Ramos (cell line): ENCODE data around the gene CNFN.

ENCODE experiments used
- in situ Hi-C: fragments of 300-500 bp; cut with MboI; formaldehyde crosslinking; loops from one replicate; pipeline ENCODE4 v1.14.3; 2022; ENCODE audit warnings: low sequenced_read_pairs; ENCODE audit not compliant: unreplicated experiment

Gene CNFN

GRCh38 chr19:42389899-42390298, at the start of gene CNFN:
Gene CNFN (minus strand): TSS chr19:42390297. CDS start chr19:42389037, 1,260 bp downstream.
- in situ Hi-C loops = no loop called here

GRCh38 chr19:42436006-42436405, 45.9 kb upstream of the CNFN start:
- in situ Hi-C loops = no loop called here

GRCh38 chr19:42435316-42435715, 45.2 kb upstream of the CNFN start:
- in situ Hi-C loops = no loop called here

DNA sequence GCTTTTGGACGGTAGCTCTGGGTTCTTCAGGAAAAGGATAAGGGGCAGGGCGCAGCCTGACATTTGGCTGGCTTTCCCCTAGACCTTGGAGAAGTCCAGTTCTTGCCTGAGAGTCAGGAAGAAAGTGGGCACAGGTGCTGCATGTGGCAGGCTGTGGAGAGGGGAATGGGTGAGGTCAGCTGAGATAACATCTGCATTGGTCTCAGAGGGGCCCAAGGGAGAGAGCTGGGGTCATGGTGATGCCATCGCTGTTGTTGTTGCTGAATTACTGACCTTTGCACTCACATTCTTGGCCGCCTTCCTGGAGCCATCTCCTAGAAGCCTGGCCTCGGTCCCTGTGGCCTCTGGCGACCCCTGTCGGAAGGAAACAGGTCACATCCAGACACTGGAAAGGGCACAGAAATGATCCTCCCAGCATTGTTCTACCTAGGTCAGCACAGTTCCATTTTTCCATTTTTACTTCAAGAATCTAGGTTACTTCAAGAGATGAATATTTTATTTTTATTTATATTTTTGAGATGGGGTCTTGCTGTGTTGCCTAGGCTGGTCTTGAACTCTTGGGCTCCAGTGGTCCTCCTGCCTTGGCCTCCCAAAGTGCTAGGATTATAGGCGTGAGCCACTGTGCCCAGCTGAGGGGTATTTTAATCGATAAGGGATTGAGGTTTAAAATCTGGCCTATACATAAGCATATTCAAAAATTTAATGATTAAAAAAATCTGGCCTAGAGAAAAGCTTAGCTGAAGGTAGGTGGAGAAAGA, 43.6 kb upstream of the CNFN start:
- in situ Hi-C loops = no loop called here

DNA sequence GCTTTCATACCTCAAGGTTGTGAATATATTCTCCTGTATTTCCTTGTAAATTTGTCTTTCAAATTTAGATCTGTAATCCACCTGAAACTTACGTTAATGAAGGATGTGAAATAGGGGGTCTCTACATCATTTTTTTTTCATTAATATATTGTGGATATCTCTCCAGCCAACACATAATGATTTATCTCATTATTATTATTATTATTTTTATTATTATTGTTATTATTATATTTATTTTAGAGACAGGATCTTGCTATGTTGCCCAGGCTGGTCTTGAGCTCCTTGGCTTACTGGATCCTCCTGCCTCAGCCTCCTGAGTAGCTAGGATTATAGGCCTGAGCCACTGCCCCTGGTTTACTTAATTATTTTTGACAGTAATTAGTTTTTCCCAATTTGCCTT, 41.4 kb upstream of the CNFN start:
- in situ Hi-C loops = no loop called here

GRCh38 chr19:42428676-42429075, 38.6 kb upstream of the CNFN start:
- in situ Hi-C loops = no loop called here

DNA sequence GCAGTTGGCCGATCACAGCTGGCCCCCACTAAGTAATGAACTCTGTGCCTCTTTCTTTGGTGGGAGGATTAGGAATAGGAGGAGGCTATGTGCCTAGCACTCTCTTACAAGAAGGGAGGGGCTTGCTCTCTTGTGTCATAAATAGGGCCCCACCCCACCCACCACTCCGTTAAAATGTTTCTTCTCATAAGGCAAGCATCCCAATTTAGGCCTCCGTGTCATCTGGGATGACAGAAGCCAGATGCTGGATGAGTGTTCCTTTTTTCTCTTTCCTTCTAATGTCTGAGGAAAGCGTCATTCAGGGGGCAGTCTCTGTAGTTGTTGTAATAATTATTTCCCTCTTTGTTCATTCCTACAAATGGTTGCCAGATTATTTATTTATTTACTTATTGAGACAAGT, 37.2 kb upstream of the CNFN start, which contains the start of gene LIPE:
LIPE (minus strand) TSS at position 76 of the 400 bp plus-strand sequence. CDS start 239 bp downstream, outside the sequence.
- in situ Hi-C loops = no loop called here

GRCh38 chr19:42426643-42427042, 36.5 kb upstream of the CNFN start:
- in situ Hi-C loops = no loop called here

DNA sequence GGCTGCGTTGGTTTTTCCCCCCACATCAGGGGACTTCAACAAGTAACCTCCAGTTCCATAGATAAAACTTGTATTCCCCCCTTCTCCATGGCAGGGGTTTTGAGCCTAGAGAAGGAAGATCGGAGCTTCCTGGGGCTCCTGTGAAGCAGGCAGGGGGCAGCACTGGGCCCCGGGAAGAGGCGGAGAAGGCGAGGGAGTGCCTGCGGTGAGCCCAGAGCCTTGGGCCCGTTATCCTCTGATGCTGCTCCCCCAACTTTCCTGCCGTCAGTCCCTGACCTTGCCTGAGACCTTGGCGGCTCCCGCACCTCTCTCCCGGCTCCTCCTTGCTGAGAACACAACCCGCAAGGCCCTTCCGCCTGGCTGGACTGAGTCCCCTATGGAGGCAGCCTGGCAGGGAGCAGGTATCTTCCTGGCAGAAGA, 34.6 kb upstream of the CNFN start:
- in situ Hi-C loops = no loop called here

- in situ Hi-C loops = no loop called here
Observed at GRCh38 chr19:42424345-42424707, 34.2 kb upstream of the CNFN start.

DNA sequence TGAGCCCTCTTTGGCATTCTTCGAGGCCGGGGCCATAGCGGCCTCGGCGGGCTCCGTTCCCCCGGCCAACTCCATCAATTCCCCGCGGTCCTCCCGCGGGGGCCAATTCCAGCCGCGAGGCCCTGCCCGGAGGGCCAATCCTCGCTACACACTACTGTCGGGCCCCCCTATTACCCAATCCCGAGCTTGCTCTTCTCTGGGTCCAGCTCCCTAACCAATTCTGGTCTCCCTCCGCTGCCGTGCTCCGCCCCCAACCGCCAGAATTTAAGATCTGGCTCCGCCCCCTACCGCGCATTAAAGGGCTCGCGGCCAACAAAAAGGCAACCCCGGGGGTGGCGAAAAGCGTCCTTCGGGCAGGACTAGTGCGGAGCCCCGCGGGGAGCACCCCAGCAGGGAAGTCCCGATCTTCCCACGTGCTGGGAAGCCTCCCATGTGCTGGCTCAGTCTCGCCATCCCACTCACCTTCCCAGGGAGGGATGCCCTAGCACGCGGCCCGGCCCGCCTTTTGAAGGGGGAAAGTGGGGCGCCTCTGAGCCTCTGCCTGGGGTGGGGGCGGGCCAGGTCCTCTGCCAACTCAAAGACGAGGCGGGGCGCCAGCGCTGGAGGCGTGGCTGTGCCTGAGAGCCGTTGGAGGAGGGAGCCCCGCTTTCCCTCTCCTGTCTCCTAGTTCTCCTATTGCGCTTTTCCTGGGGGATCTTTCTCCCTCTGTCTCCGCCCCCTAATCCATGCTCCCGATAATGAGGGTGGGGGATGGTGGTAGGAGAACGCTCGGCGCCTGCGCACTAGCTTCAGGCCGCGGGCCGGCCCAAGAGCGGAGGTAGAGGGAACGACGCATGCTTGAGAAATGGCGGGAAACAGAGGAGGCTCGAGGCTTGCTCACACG, 33.6 kb upstream of the CNFN start:
- in situ Hi-C loops = no loop called here

GRCh38 chr19:42422901-42423461, 32.9 kb upstream of the CNFN start:
- in situ Hi-C loops = no loop called here

DNA sequence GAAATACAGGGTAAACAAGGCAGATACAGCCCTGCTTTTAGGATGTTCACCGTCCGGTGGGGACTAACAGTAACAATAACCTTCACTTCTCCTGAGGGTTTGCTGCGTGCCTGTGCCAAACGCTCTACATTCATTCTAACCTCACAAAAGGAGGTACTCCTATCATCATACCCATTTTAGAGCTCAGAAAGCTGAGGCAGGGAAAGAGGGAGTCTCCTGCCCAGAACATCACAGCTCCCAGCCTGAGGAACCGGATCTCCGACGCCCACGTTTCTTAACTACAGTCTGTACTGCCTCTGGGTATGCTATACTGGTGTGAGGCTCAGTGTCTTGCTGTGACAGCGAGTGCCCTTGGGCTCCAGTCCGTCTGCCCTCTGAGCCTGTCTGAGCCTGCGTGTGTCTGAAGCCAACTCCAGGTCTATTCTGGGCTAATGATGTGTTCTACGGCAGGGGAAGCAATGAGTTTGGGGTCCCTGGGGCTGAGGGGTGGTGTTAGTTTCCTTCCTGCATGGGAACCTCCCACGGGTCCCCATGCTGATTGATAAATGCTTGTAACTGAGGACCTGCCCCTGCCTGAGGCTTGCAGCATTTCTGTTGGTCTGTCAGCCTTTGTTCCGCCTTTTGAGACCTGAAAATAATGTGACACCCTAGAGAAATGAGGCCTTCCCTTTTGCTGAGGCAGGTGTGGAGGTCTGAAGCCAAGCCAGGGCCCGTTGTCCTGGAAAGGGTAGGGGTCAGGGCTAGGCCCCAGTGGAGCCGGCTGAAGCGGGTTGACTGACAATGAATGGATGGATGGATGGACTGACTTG, 32.2 kb upstream of the CNFN start:
- in situ Hi-C loops = no loop called here

DNA sequence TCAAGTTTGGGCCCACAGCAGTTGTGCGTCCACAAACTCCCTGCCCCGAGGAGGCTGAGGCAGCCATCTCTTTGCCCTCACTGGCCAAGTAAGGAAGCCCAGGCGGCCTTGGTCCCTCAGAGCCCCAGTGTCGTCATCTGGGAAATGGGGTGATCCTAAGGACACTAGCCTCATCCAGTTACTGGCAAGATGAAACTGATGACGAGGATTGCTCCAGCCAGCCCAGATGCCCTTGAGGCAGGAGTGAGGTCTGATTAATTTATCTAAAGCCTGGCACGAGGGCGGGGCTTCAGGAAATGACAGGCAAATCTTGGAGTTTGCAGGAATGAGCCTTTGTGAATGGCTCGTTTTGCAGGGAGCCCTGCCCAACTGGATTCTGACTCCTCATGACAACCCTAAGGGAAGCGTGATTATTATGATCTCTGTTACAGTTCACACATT, 31.5 kb upstream of the CNFN start:
- in situ Hi-C loops = no loop called here

DNA sequence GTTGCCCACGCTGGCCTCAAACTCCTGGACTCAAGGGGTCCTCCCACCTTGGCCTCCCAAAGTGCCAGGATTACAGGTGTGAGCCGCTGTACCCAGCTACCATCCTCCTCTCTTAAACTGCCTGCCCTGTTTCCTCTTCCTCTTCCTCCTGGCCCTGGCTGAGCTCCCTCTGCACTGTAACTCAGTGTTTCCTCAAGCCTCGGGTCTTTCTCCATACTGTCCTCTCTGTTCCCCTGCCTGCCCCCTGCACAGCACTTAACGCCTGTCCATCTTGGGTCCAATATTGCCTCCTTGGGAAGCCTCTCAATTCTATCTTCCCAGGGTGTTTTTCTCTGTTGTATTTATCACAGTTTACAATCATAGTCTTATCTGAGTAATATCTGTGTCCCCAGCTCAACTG, 31.0 kb upstream of the CNFN start:
- in situ Hi-C loops = no loop called here

- in situ Hi-C loops = no loop called here
Observed at GRCh38 chr19:42420055-42420544, 30.0 kb upstream of the CNFN start.

DNA sequence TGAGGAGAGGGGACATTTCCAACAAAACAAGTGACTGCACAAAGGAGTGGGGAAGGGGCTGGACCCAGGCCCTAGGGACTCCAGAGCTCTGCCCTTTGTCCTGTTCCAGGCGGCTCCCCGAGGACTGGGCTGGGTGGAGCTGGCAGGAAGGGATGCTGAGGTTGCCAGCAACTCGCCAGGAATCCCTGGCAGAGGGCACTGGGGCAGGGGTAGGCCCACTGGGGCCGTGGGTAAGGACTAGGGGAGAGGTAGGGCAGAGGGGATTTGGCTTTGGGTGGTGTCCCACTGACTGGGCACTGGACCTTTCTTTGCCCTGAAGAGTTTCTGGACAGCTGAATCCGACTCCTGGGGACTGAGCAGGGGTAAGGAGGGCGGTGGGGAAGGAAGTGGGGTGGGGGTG, 29.2 kb upstream of the CNFN start:
- in situ Hi-C loops = no loop called here

DNA sequence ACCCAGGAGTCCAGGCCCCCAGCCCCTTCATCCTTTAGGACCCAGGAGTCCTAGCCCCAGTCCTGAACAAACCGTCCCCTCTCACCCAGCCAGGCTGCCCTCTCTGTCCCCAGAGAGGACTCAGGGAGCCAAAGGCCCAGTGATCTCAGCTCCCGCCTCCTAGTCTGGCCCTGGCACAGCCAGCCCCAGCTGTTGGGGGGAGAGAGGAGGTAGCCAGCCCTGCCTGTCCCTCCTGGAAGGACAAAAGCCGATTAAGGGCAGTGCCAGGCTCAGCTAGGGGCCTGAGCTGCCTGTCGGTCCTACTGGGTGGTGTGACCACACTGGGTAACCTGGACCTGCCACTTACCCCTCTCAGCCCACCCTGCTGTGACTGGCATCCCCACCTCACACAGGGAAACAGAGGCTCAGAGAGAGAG, 22.6 kb upstream of the CNFN start:
- in situ Hi-C loops = no loop called here

GRCh38 chr19:42412227-42412626, 22.1 kb upstream of the CNFN start:
- in situ Hi-C loops = no loop called here

GRCh38 chr19:42411581-42412178, 21.6 kb upstream of the CNFN start:
- in situ Hi-C loops = no loop called here
